NCI-H446 treated with DMSO at 0.1 percent for 48 hours (cell line): Measurements from ENCODE around the gene PRICKLE1.
"Not testable (repeated sequence)": the region's sequence is repeated elsewhere in the genome, so short reads cannot be mapped to it uniquely, and the experiment has no call there.

ENCODE experiments used
- DNase-seq: peaks from one replicate; lab custom pipeline; 2025; lab: John Stamatoyannopoulos, UW

PRICKLE1 gene

GRCh38 chr12:42556917-42557316 is 32.6 kb downstream of the PRICKLE1 start:
- no peak for DNase-seq

DNA sequence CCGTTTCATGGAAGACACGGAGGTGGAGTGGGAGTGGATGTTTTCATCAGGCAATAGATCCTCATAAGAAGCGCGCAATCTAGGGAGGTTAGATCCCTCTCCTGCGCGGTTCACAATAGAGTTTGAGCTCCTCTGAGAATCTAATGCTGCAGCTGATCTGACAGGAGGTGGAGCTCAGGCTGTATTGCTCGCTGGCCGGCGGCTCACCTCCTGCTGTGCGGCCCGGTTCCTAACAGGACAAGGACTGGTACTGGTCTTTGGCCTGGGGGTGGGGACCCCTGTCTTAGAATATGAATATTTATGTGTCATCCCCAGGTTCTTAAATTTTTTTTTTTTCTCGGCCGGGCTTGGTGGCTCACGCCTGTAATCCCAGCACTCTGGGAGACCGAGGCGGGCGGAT is 36.7 kb downstream of the PRICKLE1 start:
- DNase-seq, result no peak

- no peak for DNase-seq
These were observed 38.7 kb downstream of the PRICKLE1 start for GRCh38 chr12:42550800-42551199.

DNA sequence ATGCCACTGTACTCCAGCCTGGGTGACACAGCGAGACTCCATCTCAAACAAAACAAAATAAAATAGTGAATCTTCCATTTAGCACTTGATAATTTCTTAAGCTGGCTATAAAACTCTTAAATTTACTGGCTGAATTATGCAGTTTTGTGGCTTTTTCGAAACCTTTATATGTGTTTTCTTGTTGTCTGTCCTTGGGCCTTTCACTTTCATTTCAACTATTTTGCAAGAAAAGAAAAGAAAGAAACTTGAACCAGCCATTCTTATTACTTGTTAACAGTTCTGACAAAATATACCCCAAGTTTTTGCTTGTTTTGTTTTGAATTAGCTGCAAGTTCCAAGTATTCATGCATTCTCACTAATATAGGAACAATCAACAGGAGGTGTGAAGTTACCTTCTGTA is 42.8 kb downstream of the PRICKLE1 start:
- DNase-seq, result no peak

GRCh38 chr12:42541965-42542364 is 47.6 kb downstream of the PRICKLE1 start:
- no peak for DNase-seq

- DNase-seq, result not testable (repeated sequence)
These were observed 48.2 kb downstream of the PRICKLE1 start for GRCh38 chr12:42541308-42541707.

DNA sequence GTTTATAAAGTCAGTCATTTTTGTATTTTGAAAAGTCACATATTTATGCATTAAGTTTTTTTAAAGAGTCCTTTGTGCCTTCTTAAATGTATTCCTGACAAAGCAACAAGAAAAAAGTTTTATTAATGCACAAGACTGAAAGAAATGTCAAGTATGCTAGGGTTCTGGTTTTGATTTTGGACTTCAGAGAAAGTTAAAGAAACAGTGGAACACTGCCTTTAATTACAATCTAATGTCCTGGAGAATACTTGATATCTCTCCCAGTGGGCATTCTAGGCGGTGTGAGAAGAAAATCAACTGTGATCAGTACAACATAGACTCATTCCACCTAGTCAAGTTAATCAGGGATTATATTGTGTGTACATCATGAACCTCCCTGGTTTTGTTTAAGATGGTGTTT is 49.9 kb downstream of the PRICKLE1 start:
- no peak for DNase-seq

- no peak for DNase-seq
These were observed 51.3 kb downstream of the PRICKLE1 start for GRCh38 chr12:42538203-42538602.

DNA sequence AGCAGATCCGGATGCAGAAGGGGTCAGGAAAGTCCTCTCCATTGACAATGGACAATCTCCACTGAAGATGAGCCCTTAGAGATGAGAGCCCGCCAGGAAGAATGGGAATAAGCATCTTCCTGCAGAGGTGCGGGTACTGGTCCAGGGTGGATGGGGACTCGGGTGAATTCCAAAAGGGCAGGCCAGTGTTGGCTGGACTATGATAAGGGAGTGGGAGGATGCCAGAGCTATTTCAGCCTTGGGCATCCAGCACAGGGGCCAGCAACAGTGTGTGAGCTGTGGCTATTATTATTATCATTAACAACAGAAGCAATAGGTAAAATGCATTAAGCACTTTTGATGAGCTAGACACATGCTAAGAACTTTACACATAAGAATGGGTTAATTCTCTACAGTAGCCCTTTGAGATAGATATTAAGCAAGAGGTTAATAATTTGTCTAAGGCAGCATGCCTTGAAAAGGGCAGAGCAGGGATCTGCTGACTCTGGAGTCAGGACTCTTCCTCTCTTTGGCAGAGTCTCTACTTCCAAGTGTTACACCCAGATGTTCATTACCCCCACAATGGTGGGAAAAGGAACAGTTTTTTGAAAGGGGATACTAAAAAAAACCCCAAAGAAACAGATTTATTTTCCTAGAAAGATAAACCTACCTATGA is 55.2 kb downstream of the PRICKLE1 start:
- DNase-seq, result no peak

DNA sequence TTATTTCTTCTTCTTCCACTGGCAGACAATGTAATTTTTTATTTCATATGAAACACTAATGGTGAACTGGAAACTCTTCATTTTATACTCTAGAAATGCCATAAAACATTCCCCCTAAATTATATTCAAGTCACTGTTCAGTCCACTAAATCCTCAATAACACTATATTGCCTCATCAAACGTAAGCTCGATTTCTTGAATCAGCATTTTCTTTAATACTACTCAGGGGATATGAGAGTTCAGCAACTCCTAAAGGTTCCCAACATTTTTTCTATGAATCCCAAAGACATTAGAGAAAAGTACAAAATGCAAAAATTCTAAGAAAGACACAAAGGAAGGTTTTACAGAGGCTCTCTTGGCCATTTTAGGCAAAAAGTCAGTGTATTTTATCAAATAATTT is 59.3 kb downstream of the PRICKLE1 start:
- no peak for DNase-seq

DNA sequence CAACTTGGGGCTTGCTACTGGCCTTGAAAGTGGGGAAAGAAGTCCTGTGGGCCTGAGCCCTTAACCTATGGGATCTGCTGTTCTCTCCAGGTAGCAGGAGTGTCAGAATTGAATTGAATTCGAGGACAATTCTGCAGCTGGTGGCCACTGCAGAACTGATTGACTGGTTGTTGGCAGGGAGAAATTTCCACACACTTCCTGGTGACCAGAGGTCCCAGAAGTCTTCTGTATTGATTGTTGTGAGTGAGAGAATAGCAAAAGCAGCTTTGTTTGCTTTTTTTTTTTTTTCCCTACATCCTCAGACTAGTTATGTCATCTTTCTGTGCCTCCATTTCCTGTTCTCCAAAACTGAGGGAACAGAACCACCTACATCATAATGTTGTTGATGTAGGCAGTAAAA is 64.1 kb downstream of the PRICKLE1 start:
- DNase-seq, result no peak

DNA sequence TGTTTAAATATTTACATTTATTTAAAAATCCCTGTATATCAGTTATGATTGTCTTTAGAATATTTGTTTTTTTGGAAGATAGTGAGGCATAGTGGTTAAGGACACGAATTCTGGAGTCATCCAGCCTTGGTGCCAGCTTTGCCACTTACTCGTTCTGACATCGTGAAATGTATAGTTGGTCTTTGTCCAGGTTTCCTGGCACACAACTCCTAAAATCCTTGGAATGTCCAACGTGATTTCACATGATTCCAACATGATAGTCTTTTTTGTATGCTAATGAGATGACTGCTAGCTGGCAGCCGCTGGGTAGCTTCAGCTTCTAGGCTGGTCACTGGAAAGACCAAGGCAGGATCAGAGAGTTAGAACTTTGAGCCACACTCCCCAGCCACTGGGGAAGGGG is 64.8 kb downstream of the PRICKLE1 start:
- no peak for DNase-seq

DNA sequence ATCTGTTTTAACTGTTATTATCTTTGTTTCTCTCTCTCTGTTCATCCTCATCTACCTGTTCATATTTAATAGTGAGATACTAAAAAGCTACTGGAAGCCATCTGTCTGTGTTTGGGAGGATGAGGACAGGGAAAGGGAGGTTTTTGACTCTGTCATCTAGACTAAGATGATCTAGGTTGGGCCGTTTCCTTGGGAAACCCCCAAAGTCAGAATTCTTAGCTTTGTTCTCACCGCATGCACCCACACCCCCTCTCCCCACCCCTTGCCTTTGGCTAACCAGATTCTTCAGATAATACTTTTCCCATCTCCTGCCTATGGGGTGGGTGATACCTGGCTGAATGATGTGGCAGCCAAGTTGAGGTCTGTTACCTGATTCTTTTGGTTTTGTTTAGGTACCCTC is 73.0 kb downstream of the PRICKLE1 start:
- no peak for DNase-seq

- no peak for DNase-seq
These were observed 77.9 kb downstream of the PRICKLE1 start for GRCh38 chr12:42511656-42512055.

DNA sequence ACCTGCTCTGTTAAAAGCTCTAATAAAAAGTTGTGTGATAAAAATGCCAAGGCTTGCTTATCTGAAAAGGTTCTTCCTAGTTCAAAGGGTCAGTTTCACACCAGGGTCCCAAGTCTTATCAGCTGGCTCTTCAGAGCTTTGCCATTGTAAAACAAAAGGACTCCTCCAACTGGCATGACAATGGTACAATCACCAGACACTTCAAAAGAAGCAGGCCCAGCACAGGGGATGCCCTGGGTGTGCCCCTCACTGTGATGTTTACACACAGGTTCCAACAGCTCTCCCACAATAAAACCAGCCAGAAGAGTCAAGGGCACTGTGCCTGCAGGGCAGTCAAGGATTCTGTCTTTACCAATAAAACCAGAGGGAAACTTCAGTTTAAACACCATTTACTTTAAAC is 78.7 kb downstream of the PRICKLE1 start:
- no peak for DNase-seq

GRCh38 chr12:42508913-42509460 is 80.6 kb downstream of the PRICKLE1 start:
- no peak for DNase-seq

DNA sequence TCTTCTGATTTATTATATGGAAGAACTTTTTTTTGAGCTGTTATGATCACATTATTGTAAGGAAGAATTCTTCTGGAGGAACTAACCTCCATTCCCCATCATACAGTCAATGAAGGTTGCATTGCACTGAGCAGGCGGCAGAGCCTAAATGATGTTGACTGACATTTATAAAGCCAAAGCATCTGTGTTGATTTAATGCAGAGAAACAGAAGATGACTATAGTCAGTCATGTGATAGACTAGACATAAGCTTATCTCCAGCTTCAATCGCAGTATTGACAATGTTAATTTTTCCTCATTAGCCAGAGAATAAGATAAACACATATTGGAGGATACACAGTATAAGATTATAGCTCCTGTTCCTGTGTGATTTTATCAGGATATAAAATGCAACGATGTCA is 82.0 kb downstream of the PRICKLE1 start:
- no peak for DNase-seq

DNA sequence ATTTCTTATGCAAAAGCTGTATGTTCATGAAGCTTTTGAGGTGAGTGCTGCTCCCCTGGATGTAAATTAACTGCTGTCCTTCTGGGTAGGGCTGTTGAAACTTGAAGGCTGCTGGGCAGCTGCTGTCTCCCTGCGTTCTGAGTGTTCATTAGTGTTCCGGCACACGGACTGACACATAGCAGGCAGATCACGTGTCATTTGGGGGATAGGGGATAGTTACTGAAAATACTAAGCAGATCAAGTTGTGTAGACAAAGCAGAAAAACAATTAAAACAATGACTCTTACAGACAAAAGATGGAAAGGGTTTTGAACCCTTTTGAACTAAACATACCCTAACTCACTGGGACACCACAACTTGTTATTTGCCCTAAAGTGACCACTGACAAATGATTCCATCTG is 82.5 kb downstream of the PRICKLE1 start:
- no peak for DNase-seq

DNA sequence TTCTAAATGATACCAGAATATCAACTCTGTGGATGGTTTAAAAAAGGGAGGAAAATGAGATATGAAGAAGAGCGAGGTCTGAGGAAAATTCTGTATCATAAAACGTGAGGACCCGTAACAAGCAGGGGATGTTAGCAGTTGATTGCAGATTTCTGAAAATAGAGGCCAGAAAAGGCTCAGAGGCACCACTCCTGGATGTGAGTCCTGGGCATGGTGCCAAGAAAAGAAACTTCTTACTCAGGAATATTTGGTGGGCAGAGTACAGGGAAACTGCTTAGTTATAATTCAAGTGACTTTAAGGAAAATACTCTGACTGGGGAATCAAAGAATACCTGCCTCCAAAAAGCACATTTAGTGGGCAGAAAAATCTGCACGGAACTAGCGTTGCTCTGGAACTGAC is 85.5 kb downstream of the PRICKLE1 start:
- DNase-seq, result no peak

GRCh38 chr12:42502682-42503081 is 86.9 kb downstream of the PRICKLE1 start:
- no peak for DNase-seq

DNA sequence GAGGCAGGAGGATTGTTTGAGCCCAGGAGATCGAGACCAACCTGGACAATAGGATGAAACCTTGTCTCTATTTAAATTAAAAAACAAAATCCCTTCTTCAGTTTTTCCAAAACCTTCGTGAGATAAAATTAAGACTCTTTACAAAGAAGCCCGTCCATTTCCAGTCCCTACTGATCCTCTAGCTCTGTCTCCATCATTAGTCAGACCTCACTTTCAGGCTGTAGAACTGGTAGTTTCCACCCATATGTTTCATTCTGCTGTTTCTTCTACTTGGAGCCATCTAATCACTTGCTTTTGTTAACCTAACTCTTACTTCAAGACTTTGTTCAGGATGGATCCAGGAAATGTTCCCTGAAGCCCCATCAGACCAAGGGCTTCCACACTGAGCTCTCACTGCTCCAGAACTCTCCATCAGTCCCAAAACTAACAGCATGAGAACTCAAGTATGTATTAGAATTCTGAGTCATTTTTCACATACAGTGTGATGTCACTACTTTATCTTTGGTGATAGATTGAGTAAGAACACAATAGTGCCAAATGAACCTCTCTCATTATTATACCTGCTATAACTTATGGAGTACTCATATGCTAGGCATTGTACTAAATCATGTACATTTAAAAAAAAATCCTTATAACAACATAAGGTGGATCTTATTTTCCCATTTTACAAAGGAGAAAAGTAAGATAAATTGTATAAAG is 90.8 kb downstream of the PRICKLE1 start:
- no peak for DNase-seq

GRCh38 chr12:42496886-42497285 is 92.7 kb downstream of the PRICKLE1 start:
- no peak for DNase-seq

- no peak for DNase-seq
These were observed 94.3 kb downstream of the PRICKLE1 start for GRCh38 chr12:42495244-42495643.

GRCh38 chr12:42492267-42492666 is 97.3 kb downstream of the PRICKLE1 start:
- DNase-seq, result no peak
